Activated T-cell treated with anti-CD3 and anti-CD28 coated beads, Interleukin-2, amount 50 U/mL, for 4 hours (primary cell): ENCODE data around the gene CREBZF. TPM values are rescaled to one million over a fixed set of nuclear protein-coding genes. Genes with fewer than 3 reads are reported as not detected.
A peak's percentile ranks its signal among the peaks of the same experiment; 100 is the strongest.

ENCODE experiments used
- ATAC-seq, 2 donors: fragments of 200-7000 bp; cut with Tn5 transposase; one replicate each; pipeline ENCODE4 v1.10.0; 2021
- DNase-seq: peaks from one replicate; pipeline ENCODE4 v3.0.0-alpha.2; 2020
- H3K27me3 Mint-ChIP-seq: one replicate; pipeline ENCODE4 v1.8.0; 2021; ENCODE audit warnings: low read depth, mixed read lengths
- H3K36me3 Mint-ChIP-seq: one replicate; pipeline ENCODE4 v1.8.0; 2022; ENCODE audit warnings: mixed read lengths; ENCODE audit not compliant: insufficient read depth
- H3K4me1 Mint-ChIP-seq: one replicate; pipeline ENCODE4 v1.8.0; 2021; ENCODE audit warnings: low read depth, mixed read lengths
- H3K4me3 Mint-ChIP-seq: one replicate; pipeline ENCODE4 v1.8.0; 2021; ENCODE audit warnings: mild to moderate bottlenecking, moderate library complexity, mixed read lengths
- H3K9me3 Mint-ChIP-seq: one replicate; pipeline ENCODE4 v1.8.0; 2021; ENCODE audit warnings: mixed read lengths
- total RNA-seq, 3 donors: library from RNA; stranded (reverse); gene quantifications; one replicate each; pipeline ENCODE4 v1.2.1, GENCODE V29; 2021

CREBZF gene
- 10 to 100 TPM; 28.9 to 31.9 (median 31.1) TPM for total RNA-seq

GRCh38 chr11:85664615-85665481, at the start of gene CREBZF:
Gene CREBZF, minus strand, starts transcription at chr11:85665129. Its CDS starts 254 bp downstream, at chr11:85664875.
- Mint-ChIP-seq H3K9me3 (no peaks in the 10 kb centered on the region), H3K4me1 (peaks cover 32% of the 10 kb centered on the region), H3K4me3 (peak within 1 kb of the TSS; percentile 99), H3K36me3 (peaks cover 26% of the 10 kb centered on the region), H3K27me3 (no peaks in the 10 kb centered on the region)
- ATAC-seq = peak; percentile 85 to 88
- peak; percentile 90 for DNase-seq

- H3K4me3 Mint-ChIP-seq = no peak overlapping the region
- ATAC-seq (no peak), DNase-seq (no peak)
- H3K9me3 Mint-ChIP-seq = no peaks in the 10 kb centered on the region
- H3K36me3 Mint-ChIP-seq = peaks cover 6% of the 10 kb centered on the region
- no peaks in the 10 kb centered on the region for H3K27me3 Mint-ChIP-seq
- H3K4me1 Mint-ChIP-seq = no peaks in the 10 kb centered on the region
Measured at GRCh38 chr11:85712953-85713352, 48.0 kb upstream of the CREBZF start.

- no peaks in the 10 kb centered on the region for H3K27me3 Mint-ChIP-seq
- ATAC-seq = no peak
Measured at GRCh38 chr11:85710917-85711316, 46.0 kb upstream of the CREBZF start.

GRCh38 chr11:85709941-85710702, 45.2 kb upstream of the CREBZF start:
- H3K4me3 Mint-ChIP-seq = no peak overlapping the region
- no peaks in the 10 kb centered on the region for H3K4me1 Mint-ChIP-seq
- peaks cover 15% of the 10 kb centered on the region for H3K36me3 Mint-ChIP-seq
- H3K27me3 Mint-ChIP-seq = no peaks in the 10 kb centered on the region
- no peak for DNase-seq
- ATAC-seq = no peak
- H3K9me3 Mint-ChIP-seq = no peaks in the 10 kb centered on the region

More at GRCh38 chr11:85710917-85711316, 46.0 kb upstream of the CREBZF start:
- no peak for DNase-seq
- H3K36me3 Mint-ChIP-seq = peaks cover 15% of the 10 kb centered on the region
- H3K4me1 Mint-ChIP-seq = no peaks in the 10 kb centered on the region
- no peaks in the 10 kb centered on the region for H3K9me3 Mint-ChIP-seq
- H3K4me3 Mint-ChIP-seq = no peak overlapping the region

GRCh38 chr11:85705800-85706199, 40.9 kb upstream of the CREBZF start:
- Mint-ChIP-seq H3K27me3 (no peaks in the 10 kb centered on the region), H3K4me1 (peaks cover 3% of the 10 kb centered on the region), H3K36me3 (peaks cover 20% of the 10 kb centered on the region), H3K9me3 (no peaks in the 10 kb centered on the region), H3K4me3 (no peak overlapping the region)
- no peak for ATAC-seq
- no peak for DNase-seq

GRCh38 chr11:85704967-85705366, 40.0 kb upstream of the CREBZF start:
- no peak overlapping the region for H3K4me3 Mint-ChIP-seq
- H3K9me3 Mint-ChIP-seq = no peaks in the 10 kb centered on the region
- H3K4me1 Mint-ChIP-seq = peaks cover 11% of the 10 kb centered on the region
- peaks cover 20% of the 10 kb centered on the region for H3K36me3 Mint-ChIP-seq
- ATAC-seq (no peak), DNase-seq (no peak)
- no peaks in the 10 kb centered on the region for H3K27me3 Mint-ChIP-seq

GRCh38 chr11:85699957-85700741, 35.2 kb upstream of the CREBZF start:
- Mint-ChIP-seq H3K36me3 (peaks cover 14% of the 10 kb centered on the region), H3K4me3 (peak overlapping the region; percentile 42), H3K27me3 (no peaks in the 10 kb centered on the region), H3K4me1 (peaks cover 35% of the 10 kb centered on the region), H3K9me3 (no peaks in the 10 kb centered on the region)
- DNase-seq (no peak), ATAC-seq (peak; percentile 53 to 59)

- Mint-ChIP-seq H3K9me3 (no peaks in the 10 kb centered on the region), H3K27me3 (no peaks in the 10 kb centered on the region), H3K4me3 (no peak overlapping the region), H3K36me3 (peaks cover 6% of the 10 kb centered on the region), H3K4me1 (peaks cover 35% of the 10 kb centered on the region)
- ATAC-seq (peak in 1 of 2 donors; percentile 35), DNase-seq (no peak)
Measured at GRCh38 chr11:85698195-85698594, 33.3 kb upstream of the CREBZF start.

- Mint-ChIP-seq H3K27me3 (no peaks in the 10 kb centered on the region), H3K4me3 (no peak overlapping the region), H3K4me1 (peaks cover 35% of the 10 kb centered on the region), H3K36me3 (peaks cover 3% of the 10 kb centered on the region), H3K9me3 (no peaks in the 10 kb centered on the region)
- no peak for DNase-seq
- peak; percentile 40 to 46 for ATAC-seq
Measured at GRCh38 chr11:85697747-85698146, 32.8 kb upstream of the CREBZF start.

- ATAC-seq = no peak
- Mint-ChIP-seq H3K4me3 (no peak overlapping the region), H3K27me3 (no peaks in the 10 kb centered on the region), H3K36me3 (peaks cover 3% of the 10 kb centered on the region), H3K4me1 (peaks cover 30% of the 10 kb centered on the region), H3K9me3 (no peaks in the 10 kb centered on the region)
- no peak for DNase-seq
Measured at GRCh38 chr11:85695546-85695945, 30.6 kb upstream of the CREBZF start.

- no peak overlapping the region for H3K4me3 Mint-ChIP-seq
- DNase-seq (no peak), ATAC-seq (no peak)
- no peaks in the 10 kb centered on the region for H3K27me3 Mint-ChIP-seq
- peaks cover 4% of the 10 kb centered on the region for H3K36me3 Mint-ChIP-seq
- H3K4me1 Mint-ChIP-seq = peaks cover 19% of the 10 kb centered on the region
- H3K9me3 Mint-ChIP-seq = no peaks in the 10 kb centered on the region
Measured at GRCh38 chr11:85694385-85694980, 29.6 kb upstream of the CREBZF start.

- Mint-ChIP-seq H3K36me3 (peaks cover 2% of the 10 kb centered on the region), H3K9me3 (no peaks in the 10 kb centered on the region), H3K4me1 (peaks cover 13% of the 10 kb centered on the region), H3K4me3 (no peak within 1 kb of the TSS), H3K27me3 (peaks cover 8% of the 10 kb centered on the region)
- DNase-seq (no peak), ATAC-seq (no peak)
Measured at GRCh38 chr11:85685820-85686459, 21.0 kb upstream of the CREBZF start, which contains the start of gene CCDC89. Gene CCDC89, minus strand, starts transcription at chr11:85686195. Its CDS starts 65 bp downstream, at chr11:85686130.

GRCh38 chr11:85685125-85685819, 20.3 kb upstream of the CREBZF start:
- ATAC-seq = no peak
- Mint-ChIP-seq H3K36me3 (peaks cover 1% of the 10 kb centered on the region), H3K27me3 (peaks cover 10% of the 10 kb centered on the region), H3K4me3 (no peak overlapping the region), H3K4me1 (peaks cover 13% of the 10 kb centered on the region), H3K9me3 (no peaks in the 10 kb centered on the region)
- DNase-seq = no peak
